ENCODE data around the gene C9orf72.

- TF ChIP-seq EZH2 (optimal IDR thresholded peaks at IDR 0.05; ENCODE audit: low read depth, low read length) = no peak
- 0 out of 2 replicates have a peak, but pooled peaks have one; percentile 25 for TF ChIP-seq CTCF (IDR thresholded peaks at IDR 0.05; ENCODE audit: low read length)
- TF ChIP-seq EZH2phosphoT487 (IDR thresholded peaks at IDR 0.05; ENCODE audit: low read length) = no peak
These were observed 25.1 kb downstream of the C9orf72 start for GRCh38 chr9:27548055-27548741.

All from MM.1S (cell line).